MM.1S (cell line): ENCODE measurements around the gene NPPA.

Source experiments
- CTCF ChIP-seq: fragments of 300-600 bp; sonication (generic); IDR thresholded peaks from 2 replicates; pipeline ENCODE4 v1.5.1; 2016; ENCODE audit warnings: antibody characterized with exemption, low read length, mixed read lengths
- EZH2 ChIP-seq: fragments of 300-600 bp; sonication (generic); optimal IDR thresholded peaks from 2 replicates; pipeline ENCODE3; 2017; ENCODE audit warnings: low read depth, mild to moderate bottlenecking, antibody characterized with exemption, low read length, mixed read lengths

GRCh38 chr1:11888877-11889208, 41.3 kb upstream of the NPPA start:
- no peak for TF ChIP-seq CTCF
- no peak for TF ChIP-seq EZH2
